ENCODE measurements around the gene HNRNPU.
A peak's percentile ranks its signal among the peaks of the same experiment; 100 is the strongest.

Gene HNRNPU

GRCh38 chr1:244837597-244838258, 26.6 kb downstream of the HNRNPU start:
- POLR2A ChIA-PET, result no interaction called here
- no peak for DNase-seq (ENCODE audit: extremely low spot score)
- CTCF ChIA-PET, result interaction anchor here (1.2 to 16.8 kb wide), 4 partner anchors 20 to 205 kb away, joined by 4 to 204 read pairs (median 8); partner anchors contain the start of gene HNRNPU
- TF ChIP-seq, protein P1, sequence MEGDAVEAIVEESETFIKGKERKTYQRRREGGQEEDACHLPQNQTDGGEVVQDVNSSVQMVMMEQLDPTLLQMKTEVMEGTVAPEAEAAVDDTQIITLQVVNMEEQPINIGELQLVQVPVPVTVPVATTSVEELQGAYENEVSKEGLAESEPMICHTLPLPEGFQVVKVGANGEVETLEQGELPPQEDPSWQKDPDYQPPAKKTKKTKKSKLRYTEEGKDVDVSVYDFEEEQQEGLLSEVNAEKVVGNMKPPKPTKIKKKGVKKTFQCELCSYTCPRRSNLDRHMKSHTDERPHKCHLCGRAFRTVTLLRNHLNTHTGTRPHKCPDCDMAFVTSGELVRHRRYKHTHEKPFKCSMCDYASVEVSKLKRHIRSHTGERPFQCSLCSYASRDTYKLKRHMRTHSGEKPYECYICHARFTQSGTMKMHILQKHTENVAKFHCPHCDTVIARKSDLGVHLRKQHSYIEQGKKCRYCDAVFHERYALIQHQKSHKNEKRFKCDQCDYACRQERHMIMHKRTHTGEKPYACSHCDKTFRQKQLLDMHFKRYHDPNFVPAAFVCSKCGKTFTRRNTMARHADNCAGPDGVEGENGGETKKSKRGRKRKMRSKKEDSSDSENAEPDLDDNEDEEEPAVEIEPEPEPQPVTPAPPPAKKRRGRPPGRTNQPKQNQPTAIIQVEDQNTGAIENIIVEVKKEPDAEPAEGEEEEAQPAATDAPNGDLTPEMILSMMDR (IDR thresholded peaks at IDR 0.05; ENCODE audit: control extremely low read depth, extremely low read depth, low read depth, missing control alignments), result no peak

DNA sequence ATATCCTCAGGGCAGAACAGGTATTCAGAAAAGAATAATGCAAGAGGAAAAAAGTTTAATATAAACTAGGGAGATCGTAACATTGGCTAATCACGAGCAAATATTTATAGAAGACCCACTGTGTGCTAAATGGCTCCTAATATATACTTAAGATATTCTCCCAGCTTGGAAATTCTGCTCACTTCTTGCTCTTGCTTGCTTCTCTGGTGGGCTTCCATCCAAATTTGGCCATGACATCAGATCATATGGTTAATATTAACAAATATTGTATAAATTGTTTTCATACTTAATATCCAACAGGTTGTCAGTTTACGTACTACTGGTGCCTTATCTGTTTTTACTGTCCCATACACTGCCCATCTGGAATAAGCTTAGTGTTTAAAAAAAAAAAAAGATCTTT, 27.8 kb downstream of the HNRNPU start:
- TF ChIP-seq, protein P1 (IDR thresholded peaks at IDR 0.05; ENCODE audit: control extremely low read depth, extremely low read depth, low read depth, missing control alignments), result no peak
- POLR2A ChIA-PET, result interaction anchor here (1.2 to 1.6 kb wide), 2 partner anchors 23 to 27 kb away, joined by 4 to 5 read pairs; partner anchors contain the start of gene HNRNPU

GRCh38 chr1:244836135-244836521, 28.2 kb downstream of the HNRNPU start:
- ChIA-PET CTCF (interaction anchor here (1.3 to 16.8 kb wide), 5 partner anchors 12 to 206 kb away, joined by 3 to 204 read pairs (median 4); partner anchors contain the start of gene HNRNPU), POLR2A (interaction anchor here (1.2 to 1.6 kb wide), 2 partner anchors 23 to 28 kb away, joined by 4 to 5 read pairs; partner anchors contain the start of gene HNRNPU)
- TF ChIP-seq, protein P1 (IDR thresholded peaks at IDR 0.05; ENCODE audit: control extremely low read depth, extremely low read depth, low read depth, missing control alignments), result no peak
- DNase-seq (ENCODE audit: extremely low spot score), result no peak

More for the DNA sequence above, 27.8 kb downstream of the HNRNPU start:
- no peak for DNase-seq (ENCODE audit: extremely low spot score)
- CTCF ChIA-PET, result interaction anchor here (1.3 to 16.8 kb wide), 5 partner anchors 11 to 206 kb away, joined by 3 to 204 read pairs (median 4); partner anchors contain the start of gene HNRNPU

DNA sequence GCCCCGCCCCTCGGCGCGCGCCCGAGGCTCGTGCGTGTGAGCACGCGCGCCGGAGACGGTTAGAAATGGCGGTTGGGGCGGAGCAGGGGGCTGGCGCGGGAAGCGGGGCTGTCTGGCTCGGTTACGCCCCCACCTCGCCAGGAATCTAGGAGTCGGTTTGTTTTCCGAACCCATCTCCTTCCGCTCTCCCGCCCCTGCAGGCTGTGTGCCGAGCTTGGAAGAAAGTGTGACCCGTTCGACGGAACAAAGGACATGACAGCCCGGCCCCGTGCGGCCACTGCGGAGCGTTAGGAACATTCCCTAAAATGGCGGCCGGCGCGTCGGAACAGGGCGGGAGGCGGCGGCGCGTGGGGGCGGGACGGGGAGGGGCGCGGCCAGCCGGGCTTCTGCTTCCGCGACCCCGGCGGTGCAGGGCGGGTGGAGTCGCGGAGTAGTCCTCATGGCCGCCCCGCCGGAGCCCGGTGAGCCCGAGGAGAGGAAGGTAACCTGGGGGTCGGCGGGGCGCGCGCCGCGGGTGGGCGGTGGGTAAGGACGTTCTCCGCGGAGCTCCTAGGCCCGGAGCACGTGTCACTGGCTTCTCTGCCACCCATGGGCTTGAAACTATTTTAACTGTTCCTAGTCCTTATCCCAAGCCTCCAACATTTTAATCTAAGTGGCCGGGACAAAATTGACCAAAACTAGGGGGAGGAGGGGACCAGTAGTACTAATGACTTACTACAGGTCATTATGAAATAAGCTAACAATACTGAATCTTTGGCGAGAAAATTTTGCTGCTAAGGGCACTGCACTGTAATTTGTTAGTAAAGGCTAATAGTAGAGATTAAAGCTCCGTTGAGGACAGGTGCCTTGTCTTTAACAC, 28.8 kb downstream of the HNRNPU start, which contains the start of gene COX20:
TSS of gene COX20 (plus strand) at position 383 of the 859 bp plus-strand sequence. CDS start at position 440, 57 bp downstream.
- POLR2A ChIA-PET, result interaction anchor here (1.0 to 1.8 kb wide), 5 partner anchors 20 to 384 kb away, joined by 3 to 5 read pairs (median 4); partner anchors contain the start of gene HNRNPU
- DNase-seq (ENCODE audit: extremely low spot score), result peak; percentile 83
- CTCF ChIA-PET, result interaction anchor here (1.1 to 16.8 kb wide), 6 partner anchors 10 to 207 kb away, joined by 3 to 204 read pairs (median 7); partner anchors contain the start of gene HNRNPU
- TF ChIP-seq, protein P1 (IDR thresholded peaks at IDR 0.05; ENCODE audit: control extremely low read depth, extremely low read depth, low read depth, missing control alignments), result no peak

- peak; percentile 87 for DNase-seq (ENCODE audit: extremely low spot score)
- ChIA-PET POLR2A (interaction anchor here (0.5 to 1.8 kb wide), 5 partner anchors 21 to 384 kb away, joined by 3 to 8 read pairs (median 3); partner anchors contain the start of gene HNRNPU), CTCF (interaction anchor here (0.7 to 16.8 kb wide), 5 partner anchors 9 to 208 kb away, joined by 3 to 204 read pairs (median 3); partner anchors contain the start of gene HNRNPU)
- TF ChIP-seq, protein P1 (IDR thresholded peaks at IDR 0.05; ENCODE audit: control extremely low read depth, extremely low read depth, low read depth, missing control alignments), result no peak
These were observed 29.6 kb downstream of the HNRNPU start for GRCh38 chr1:244834543-244835275.

Measured in GM10248 (cell line).